Mesodermal cell (in vitro differentiated cells): ENCODE data around the gene DECR2.
A peak's percentile ranks its signal among the peaks of the same experiment; 100 is the strongest.
"Not testable (repeated sequence)": the region's sequence is repeated elsewhere in the genome, so short reads cannot be mapped to it uniquely, and the experiment has no call there.

ENCODE experiments used
- H3K27ac ChIP-seq: 2 replicates; pipeline ENCODE4 v1.7.0; 2013; ENCODE audit warnings: mild to moderate bottlenecking, low read depth, low read length, moderate library complexity; ENCODE audit not compliant: severe bottlenecking
- H3K36me3 ChIP-seq: 2 replicates; pipeline ENCODE4 v1.7.1; 2013; ENCODE audit warnings: mild to moderate bottlenecking, low read length, moderate library complexity; ENCODE audit not compliant: control insufficient read depth, insufficient read depth
- H3K4me1 ChIP-seq: one replicate; pipeline ENCODE4 v1.7.1; 2013; ENCODE audit warnings: mild to moderate bottlenecking, low read length; ENCODE audit not compliant: insufficient read depth, control insufficient read depth, poor library complexity, severe bottlenecking
- H3K4me3 ChIP-seq: 2 replicates; pipeline ENCODE4 v1.7.0; 2013; ENCODE audit warnings: low read length, control low read depth, mild to moderate bottlenecking; ENCODE audit not compliant: insufficient read depth, poor library complexity, severe bottlenecking; ENCODE audit errors: extremely low read depth
- H3K9me3 ChIP-seq: 2 replicates; pipeline ENCODE4 v1.7.1; 2013; ENCODE audit warnings: mild to moderate bottlenecking, low read length, moderate library complexity; ENCODE audit not compliant: control insufficient read depth
- WGBS, 2 experiments: methylation state at CpG; one replicate each; pipeline ENCODE4 v1.1.5; 2013; ENCODE audit warnings: missing lambda C conversion rate in 2 of 2; ENCODE audit not compliant: insufficient coverage in 2 of 2; 5-methylcytosine and 5-hydroxymethylcytosine counted together

DECR2 gene

GRCh38 chr16:410516-411178 is 9.0 kb downstream of the DECR2 start:
- Histone ChIP-seq H3K36me3 (peaks cover 4% of the 10 kb centered on the region), H3K4me1 (no peaks in the 10 kb centered on the region), H3K27ac (no peak overlapping the region), H3K9me3 (no peaks in the 10 kb centered on the region), H3K4me3 (no peak overlapping the region)
- WGBS, 2 experiments = 95 to 96% methylated on average over 23 to 32 of the region's 36 CpGs

- Histone ChIP-seq H3K9me3 (no peaks in the 10 kb centered on the region), H3K4me3 (no peak overlapping the region), H3K27ac (no peak overlapping the region), H3K36me3 (peaks cover 4% of the 10 kb centered on the region), H3K4me1 (no peaks in the 10 kb centered on the region)
- WGBS, 2 experiments = 95 to 97% methylated on average over 25 of the region's 26 CpGs
Measured at GRCh38 chr16:411576-412265, 10.0 kb downstream of the DECR2 start.

GRCh38 chr16:414395-415169 is 12.9 kb downstream of the DECR2 start:
- peaks cover 4% of the 10 kb centered on the region for H3K36me3 ChIP-seq
- no peak overlapping the region for H3K4me3 ChIP-seq
- no peak overlapping the region for H3K27ac ChIP-seq
- H3K9me3 ChIP-seq = no peaks in the 10 kb centered on the region
- H3K4me1 ChIP-seq = no peaks in the 10 kb centered on the region
- 92 to 96% methylated on average over 10 to 18 of the region's 21 CpGs for WGBS, 2 experiments

- not testable (repeated sequence) for H3K9me3 ChIP-seq, H3K4me1 ChIP-seq, H3K4me3 ChIP-seq, H3K27ac ChIP-seq, H3K36me3 ChIP-seq
- WGBS, 2 experiments = 90 to 92% methylated on average over 1 to 2 of the region's 3 CpGs
Measured at GRCh38 chr16:415170-415498, 13.4 kb downstream of the DECR2 start.

GRCh38 chr16:422179-422578 is 20.5 kb downstream of the DECR2 start:
- peaks cover 15% of the 10 kb centered on the region for H3K4me1 ChIP-seq
- not testable (repeated sequence) for H3K9me3 ChIP-seq, H3K36me3 ChIP-seq, H3K4me3 ChIP-seq, H3K27ac ChIP-seq
- WGBS, 2 experiments = 95 to 97% methylated on average over 7 to 10 of the region's 13 CpGs

GRCh38 chr16:424033-424622 is 22.4 kb downstream of the DECR2 start:
- H3K9me3 ChIP-seq = no peaks in the 10 kb centered on the region
- H3K4me1 ChIP-seq = peaks cover 19% of the 10 kb centered on the region
- H3K36me3 ChIP-seq = peaks cover 11% of the 10 kb centered on the region
- H3K27ac ChIP-seq = no peak overlapping the region
- H3K4me3 ChIP-seq = peak overlapping the region; percentile 2
- 50 to 60% methylated on average over 15 to 19 of the region's 20 CpGs for WGBS, 2 experiments

- H3K4me1 ChIP-seq = peaks cover 19% of the 10 kb centered on the region
- H3K27ac ChIP-seq = no peak overlapping the region
- H3K9me3 ChIP-seq = no peaks in the 10 kb centered on the region
- WGBS, 2 experiments = 14 to 16% methylated on average over 24 to 30 of the region's 31 CpGs
- peak overlapping the region; percentile 53 for H3K4me3 ChIP-seq
- peaks cover 11% of the 10 kb centered on the region for H3K36me3 ChIP-seq
Measured at GRCh38 chr16:424623-425081, 23.0 kb downstream of the DECR2 start.

GRCh38 chr16:425082-425718 is 23.5 kb downstream of the DECR2 start, which contains the start of gene RAB11FIP3:
RAB11FIP3 (plus strand) TSS chr16:425649; CDS start chr16:426007, 358 bp downstream.
- Histone ChIP-seq H3K36me3 (peaks cover 11% of the 10 kb centered on the region), H3K27ac (peak within 1 kb of the TSS; percentile 29), H3K4me3 (peak within 1 kb of the TSS; percentile 72), H3K9me3 (no peaks in the 10 kb centered on the region), H3K4me1 (peaks cover 19% of the 10 kb centered on the region)
- WGBS, 2 experiments = 0 to 1% methylated on average over 57 to 69 of the region's 77 CpGs

- no peak overlapping the region for H3K27ac ChIP-seq
- 0% methylated on average over 37 to 50 of the region's 63 CpGs for WGBS, 2 experiments
- H3K36me3 ChIP-seq = peaks cover 11% of the 10 kb centered on the region
- peaks cover 19% of the 10 kb centered on the region for H3K4me1 ChIP-seq
- H3K9me3 ChIP-seq = no peaks in the 10 kb centered on the region
- H3K4me3 ChIP-seq = peak overlapping the region; percentile 53
Measured at GRCh38 chr16:425740-426114, 24.0 kb downstream of the DECR2 start.
